ENCODE results near the gene MYH16. TPM values are rescaled to one million over a fixed set of nuclear protein-coding genes. Genes with fewer than 3 reads are reported as not detected.
A peak's percentile ranks its signal among the peaks of the same experiment; 100 is the strongest.
"Not testable (repeated sequence)": the region's sequence is repeated elsewhere in the genome, so short reads cannot be mapped to it uniquely, and the experiment has no call there.

Gene MYH16
- total RNA-seq, 4 donors from 2014 or later, result not detected

GRCh38 chr7:99310004-99310403, 37.4 kb downstream of the MYH16 start:
- ATAC-seq (ENCODE audit: low FRiP score), result no peak
- DNase-seq (ENCODE audit: low spot score), result no peak
- TF ChIP-seq, protein P1, sequence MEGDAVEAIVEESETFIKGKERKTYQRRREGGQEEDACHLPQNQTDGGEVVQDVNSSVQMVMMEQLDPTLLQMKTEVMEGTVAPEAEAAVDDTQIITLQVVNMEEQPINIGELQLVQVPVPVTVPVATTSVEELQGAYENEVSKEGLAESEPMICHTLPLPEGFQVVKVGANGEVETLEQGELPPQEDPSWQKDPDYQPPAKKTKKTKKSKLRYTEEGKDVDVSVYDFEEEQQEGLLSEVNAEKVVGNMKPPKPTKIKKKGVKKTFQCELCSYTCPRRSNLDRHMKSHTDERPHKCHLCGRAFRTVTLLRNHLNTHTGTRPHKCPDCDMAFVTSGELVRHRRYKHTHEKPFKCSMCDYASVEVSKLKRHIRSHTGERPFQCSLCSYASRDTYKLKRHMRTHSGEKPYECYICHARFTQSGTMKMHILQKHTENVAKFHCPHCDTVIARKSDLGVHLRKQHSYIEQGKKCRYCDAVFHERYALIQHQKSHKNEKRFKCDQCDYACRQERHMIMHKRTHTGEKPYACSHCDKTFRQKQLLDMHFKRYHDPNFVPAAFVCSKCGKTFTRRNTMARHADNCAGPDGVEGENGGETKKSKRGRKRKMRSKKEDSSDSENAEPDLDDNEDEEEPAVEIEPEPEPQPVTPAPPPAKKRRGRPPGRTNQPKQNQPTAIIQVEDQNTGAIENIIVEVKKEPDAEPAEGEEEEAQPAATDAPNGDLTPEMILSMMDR (IDR thresholded peaks at IDR 0.05), result no peak

GRCh38 chr7:99311702-99312101, 39.1 kb downstream of the MYH16 start:
- ATAC-seq (ENCODE audit: low FRiP score) (no peak), DNase-seq (ENCODE audit: low spot score) (no peak)
- TF ChIP-seq, protein P1 (IDR thresholded peaks at IDR 0.05), result no peak

- ATAC-seq (ENCODE audit: low FRiP score), result peak; percentile 66
- peak; percentile 78 for DNase-seq (ENCODE audit: low spot score)
- TF ChIP-seq, protein P1 (IDR thresholded peaks at IDR 0.05), result peak in 2 of 3 donors; percentile 29 to 51
Observed at GRCh38 chr7:99312316-99313203, 39.9 kb downstream of the MYH16 start.

DNA sequence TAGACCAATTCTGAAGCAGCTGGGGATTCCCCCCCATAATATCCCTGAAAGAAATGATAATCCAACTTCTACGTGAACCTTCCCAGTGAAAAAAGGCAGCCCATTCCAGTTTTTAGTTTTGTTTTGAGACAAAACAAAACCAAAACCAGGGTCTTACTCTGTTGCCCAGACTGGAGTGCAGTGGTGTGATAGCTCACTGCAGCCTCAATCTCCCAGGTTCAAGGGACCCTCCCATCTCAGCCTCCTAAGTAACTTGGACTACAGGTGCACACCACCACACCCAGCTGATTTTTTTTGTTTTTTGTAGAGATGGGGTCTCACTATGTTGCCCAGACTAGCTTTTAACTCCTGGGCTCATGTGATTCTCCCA, 40.5 kb downstream of the MYH16 start:
- no peak for ATAC-seq (ENCODE audit: low FRiP score)
- TF ChIP-seq, protein P1 (IDR thresholded peaks at IDR 0.05), result no peak
- DNase-seq (ENCODE audit: low spot score), result no peak

DNA sequence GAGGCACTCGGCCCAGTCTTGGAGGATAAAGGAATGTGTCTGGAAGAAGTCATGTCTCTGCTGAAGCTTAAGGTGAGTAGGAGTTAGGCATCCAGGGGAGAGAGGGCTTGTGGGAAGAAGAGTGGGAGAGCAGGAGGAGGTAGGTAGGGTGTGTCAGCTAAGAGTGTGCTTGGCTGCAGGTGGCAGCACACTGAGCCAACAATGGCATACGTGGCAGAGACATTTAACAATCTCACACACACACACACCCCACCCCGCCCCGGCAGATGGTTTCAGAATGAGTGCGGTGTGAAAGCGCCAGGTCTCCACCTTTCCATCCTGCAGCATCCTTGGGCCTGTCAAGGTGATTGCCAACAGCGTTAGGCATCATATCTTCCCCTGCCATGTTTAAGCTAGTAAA, 41.9 kb downstream of the MYH16 start:
- ATAC-seq (ENCODE audit: low FRiP score), result peak; percentile 57
- TF ChIP-seq, protein P1 (IDR thresholded peaks at IDR 0.05), result no peak
- DNase-seq (ENCODE audit: low spot score), result no peak

GRCh38 chr7:99320371-99320770, 47.7 kb downstream of the MYH16 start:
- DNase-seq (ENCODE audit: low spot score), result no peak
- no peak for ATAC-seq (ENCODE audit: low FRiP score)
- TF ChIP-seq, protein P1 (IDR thresholded peaks at IDR 0.05), result no peak

GRCh38 chr7:99322659-99323058, 50.0 kb downstream of the MYH16 start:
- DNase-seq (ENCODE audit: low spot score); ATAC-seq (ENCODE audit: low FRiP score): not testable (repeated sequence)

Data from omental fat pad (tissue), 4 donors.